T-helper 2 cell (primary cell): ENCODE measurements around the gene TGFBI.

ENCODE experiments used
- DNase-seq, 5 experiments: peaks; one replicate each; pipeline versions ENCODE4 v3.0.0 to v3.0.0-alpha.2; 2012 to 2022
- total RNA-seq, 2 donors: gene quantifications; one replicate each; lab custom pipeline; 2026; lab: John Stamatoyannopoulos, UW

TGFBI gene
- 2.5 to 2.7 reads per million in 2 donors for total RNA-seq

DNA sequence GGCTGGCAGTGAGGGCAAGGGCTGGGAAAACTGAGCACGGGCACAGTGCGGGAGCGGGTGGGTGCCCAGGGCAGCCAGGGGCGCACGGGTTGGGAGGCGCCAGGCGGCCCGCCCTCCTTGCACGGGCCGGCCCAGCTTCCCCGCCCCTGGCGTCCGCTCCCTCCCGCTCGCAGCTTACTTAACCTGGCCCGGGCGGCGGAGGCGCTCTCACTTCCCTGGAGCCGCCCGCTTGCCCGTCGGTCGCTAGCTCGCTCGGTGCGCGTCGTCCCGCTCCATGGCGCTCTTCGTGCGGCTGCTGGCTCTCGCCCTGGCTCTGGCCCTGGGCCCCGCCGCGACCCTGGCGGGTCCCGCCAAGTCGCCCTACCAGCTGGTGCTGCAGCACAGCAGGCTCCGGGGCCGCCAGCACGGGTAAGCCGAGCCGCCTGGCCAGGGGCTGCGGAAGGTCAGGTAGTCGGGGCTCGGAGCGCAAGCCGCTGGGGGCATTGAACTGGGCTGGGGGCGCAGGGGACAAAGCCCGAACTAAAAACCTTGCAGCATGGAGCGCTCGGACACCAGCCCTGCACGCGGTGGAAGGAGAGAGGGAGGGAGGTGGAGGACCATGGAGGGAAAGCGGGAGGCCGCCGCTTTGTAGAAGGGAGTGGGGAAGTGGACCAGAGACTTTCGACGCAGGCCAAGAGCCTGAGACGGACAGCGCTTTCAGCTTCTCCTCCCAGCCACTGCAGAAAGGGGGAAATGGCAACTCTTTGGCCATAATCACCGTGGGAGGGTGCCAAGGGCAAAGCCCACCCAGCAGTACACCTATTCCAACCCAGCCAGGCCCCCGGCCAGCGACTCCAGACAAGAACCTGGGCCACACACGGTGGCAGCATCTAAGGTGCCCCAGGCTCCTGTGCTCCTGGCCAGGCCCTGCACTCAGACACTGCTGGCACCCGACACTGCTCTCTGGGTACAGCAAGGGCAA lies at the start of gene TGFBI:
TSS of gene TGFBI (plus strand) at position 207 of the 961 bp plus-strand sequence. CDS start at position 275, 68 bp downstream.
- DNase-seq: peak in 1 of 5 experiments; percentile 29

DNA sequence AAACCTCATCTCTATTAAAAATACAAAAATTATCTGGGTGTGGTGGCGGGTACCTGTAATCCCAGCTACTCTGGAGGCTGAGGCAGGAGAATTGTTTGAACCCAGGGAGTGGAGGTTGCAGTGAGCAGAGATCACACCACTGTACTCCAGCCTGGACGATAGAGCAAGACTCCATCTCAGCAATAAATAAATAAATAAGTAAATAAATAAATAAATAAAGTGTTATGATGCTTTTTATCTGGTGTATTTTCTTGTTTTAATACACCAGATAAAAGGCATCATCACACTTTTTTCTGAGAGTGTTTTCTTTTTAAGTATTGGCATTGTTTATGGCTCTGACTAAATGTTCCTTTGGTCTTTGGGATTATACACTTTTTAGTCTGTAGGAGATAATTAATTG lies 49.8 kb upstream of the TGFBI start:
- no peak for DNase-seq

- DNase-seq: no peak
Observed at GRCh38 chr5:135979510-135979909, 49.3 kb upstream of the TGFBI start.

GRCh38 chr5:135980620-135981019 lies 48.2 kb upstream of the TGFBI start:
- no peak for DNase-seq

DNA sequence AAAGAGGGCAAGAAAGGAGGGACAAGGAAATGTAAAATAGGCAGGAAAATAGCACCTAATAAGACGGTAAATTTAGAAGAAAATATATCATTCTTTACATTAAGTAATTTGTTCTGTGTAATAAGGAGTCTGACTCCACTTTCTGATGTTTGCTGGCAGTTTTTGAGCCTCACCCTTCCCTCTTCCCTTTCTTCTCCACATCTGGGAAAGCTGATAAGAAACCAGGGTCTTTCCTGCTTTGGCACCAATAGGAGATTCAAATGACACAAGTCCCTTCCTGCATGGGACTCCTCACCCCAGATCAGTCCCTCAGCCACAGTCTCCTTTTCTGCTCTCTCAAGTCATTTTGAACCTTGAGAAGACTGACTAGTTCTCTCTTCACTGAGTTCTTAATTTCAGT lies 42.8 kb upstream of the TGFBI start:
- DNase-seq: no peak

GRCh38 chr5:135986401-135986800 lies 42.4 kb upstream of the TGFBI start:
- no peak for DNase-seq

- no peak for DNase-seq
Observed at GRCh38 chr5:135986891-135987401, 41.8 kb upstream of the TGFBI start.

- DNase-seq: no peak
Observed at GRCh38 chr5:135988546-135988945, 40.2 kb upstream of the TGFBI start.

- DNase-seq: no peak
Observed at GRCh38 chr5:135989686-135990085, 39.1 kb upstream of the TGFBI start.

DNA sequence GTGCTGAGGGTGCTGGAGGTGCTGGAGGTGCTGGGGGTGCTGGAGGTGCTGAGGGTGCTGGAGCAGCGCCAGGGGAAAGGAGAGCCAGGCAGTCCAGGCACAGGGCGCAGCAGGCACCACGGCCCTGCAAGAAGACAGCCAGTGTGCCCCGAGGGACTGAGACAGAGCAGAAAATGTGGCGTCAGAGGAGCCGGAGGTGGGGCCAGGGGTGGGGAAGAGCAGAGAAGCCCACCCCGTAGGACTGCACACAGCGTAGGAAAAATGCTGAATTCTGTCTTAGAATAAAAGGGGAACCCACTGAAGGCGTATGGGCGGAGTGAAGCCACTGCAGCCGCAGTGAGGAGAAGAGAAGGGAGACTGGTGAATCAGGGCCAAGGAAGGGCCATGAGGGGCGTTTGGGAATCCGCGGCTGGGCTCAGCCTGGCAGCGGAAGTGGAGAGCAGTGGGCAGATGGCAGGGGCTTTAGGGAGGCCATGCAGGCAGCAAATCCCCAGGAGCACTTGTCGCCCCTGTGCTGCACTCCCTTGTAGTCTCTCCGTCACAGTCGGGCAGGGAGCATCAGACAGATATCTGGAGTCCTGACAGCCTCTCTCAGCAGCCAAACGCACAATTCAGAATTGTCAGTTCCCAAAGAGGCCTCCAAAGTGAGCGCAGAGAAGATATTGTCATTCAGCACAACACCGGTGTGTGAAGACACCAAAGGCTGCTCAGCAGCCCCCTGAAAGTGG lies 38.1 kb upstream of the TGFBI start:
- no peak for DNase-seq

DNA sequence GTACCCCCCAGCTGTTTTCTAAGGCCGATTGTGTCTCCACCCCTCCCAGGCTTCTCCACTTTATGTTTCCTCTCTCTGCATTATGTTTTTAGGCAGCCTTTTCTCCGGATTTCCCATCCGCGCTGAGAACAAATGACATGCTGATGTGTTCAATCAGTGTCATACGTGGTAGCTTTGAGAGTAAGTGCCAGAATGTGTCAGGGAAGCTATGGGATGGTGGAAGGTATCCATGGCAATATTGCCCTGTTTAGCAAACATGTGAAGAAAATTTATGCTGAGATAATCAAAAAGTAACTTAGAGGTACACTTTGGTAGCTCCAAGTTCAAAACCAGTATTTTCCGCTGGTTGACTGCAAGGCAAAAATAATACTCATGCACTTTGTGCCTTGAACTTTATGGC lies 37.4 kb upstream of the TGFBI start:
- DNase-seq: no peak

DNA sequence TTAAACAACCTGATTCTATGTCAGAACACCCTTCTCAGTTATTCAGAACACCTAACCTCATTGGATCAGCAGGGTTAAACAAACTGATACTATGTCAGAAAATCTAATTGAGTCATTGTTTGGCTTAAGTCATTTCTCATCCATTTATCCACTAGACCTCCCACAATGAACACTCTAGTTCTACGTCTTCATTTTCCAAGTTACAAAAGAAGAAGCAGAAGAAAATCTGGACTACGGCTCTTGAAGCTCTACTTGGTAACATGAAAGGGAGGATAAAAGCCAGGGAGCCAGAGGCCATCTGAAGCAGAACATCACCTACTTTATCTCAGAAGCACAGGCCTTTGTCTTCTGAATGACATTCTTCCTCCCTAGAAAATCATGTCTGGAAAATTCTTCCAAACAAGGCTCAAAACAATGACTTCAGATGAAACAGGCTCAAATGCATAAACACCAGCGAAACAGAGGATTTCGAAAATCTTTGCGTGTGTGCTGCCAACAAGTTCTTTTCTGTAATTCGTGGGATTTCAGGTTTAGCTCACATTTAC lies 35.4 kb upstream of the TGFBI start:
- DNase-seq: no peak

DNA sequence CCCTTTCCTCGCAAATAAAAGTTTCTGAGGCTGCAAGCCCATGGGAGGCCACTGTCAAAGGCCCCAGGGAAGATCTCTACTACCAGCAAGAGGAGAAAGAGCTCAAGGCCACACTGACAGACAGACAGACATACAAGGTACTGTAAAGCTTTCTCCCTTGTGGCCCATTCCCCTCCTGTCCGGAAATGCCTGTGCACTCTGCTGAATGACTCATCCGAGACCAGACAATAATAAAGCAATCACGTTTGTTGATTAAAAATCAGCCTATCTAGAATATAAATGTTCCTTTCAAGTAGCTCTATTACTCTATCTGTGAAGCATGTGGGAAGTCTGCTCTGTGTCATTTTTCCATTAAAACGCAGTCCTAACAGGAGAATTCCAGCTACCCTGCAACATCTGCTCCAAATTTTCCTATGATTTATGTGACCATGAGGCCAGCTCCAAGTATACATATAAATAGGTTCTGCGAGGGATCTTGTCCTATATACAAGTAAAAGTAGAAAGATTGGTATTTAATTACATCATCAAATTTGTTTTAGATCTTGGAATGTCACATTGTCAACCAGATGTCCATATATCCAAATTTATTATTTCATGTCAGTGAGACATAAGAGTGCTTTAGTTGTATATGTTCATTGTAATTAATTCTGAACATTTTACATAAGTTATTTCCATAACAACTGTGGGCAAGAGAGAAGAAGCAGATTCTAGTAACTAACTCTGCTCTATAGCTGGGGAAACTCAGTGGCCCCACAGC lies 34.7 kb upstream of the TGFBI start:
- DNase-seq: no peak

DNA sequence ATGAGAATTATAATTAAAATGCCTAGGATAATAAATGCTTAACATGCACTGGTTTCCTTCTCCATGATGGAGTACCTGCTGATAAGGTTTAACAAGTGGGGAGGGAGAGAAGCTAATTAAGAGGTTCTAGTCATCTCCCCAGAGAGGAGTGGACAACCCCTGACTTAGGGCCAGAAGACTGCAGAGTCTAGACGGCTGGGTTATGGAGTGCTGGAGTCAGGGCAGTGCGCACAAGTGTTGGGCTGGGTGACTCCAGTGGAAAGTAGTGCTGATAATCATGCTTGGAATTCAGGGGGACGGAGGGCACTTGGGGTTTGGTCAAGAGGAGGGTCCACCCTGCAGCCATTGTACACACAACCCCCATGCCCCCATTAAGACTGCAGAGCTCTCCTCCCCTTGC lies 32.8 kb upstream of the TGFBI start:
- no peak for DNase-seq

DNA sequence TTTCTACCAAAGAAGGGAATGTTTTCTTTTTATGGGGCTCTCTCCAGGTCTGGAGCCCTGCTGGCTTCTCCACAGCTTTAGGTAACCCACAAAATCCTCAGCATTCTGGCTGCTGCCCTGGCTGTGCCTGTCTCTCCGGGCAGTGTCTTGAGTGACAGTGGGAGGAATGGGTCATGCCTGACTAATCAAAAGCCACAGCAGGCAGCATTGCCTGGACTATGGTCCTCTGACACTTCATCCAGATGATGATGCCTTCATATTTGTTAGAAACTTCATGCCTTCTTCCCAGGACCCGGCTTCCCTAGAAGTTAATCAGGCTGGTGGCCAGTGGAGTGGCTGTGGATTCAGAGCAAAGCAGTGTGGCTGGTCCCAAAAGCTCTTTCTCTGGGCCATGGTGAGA lies 32.2 kb upstream of the TGFBI start:
- no peak for DNase-seq

DNA sequence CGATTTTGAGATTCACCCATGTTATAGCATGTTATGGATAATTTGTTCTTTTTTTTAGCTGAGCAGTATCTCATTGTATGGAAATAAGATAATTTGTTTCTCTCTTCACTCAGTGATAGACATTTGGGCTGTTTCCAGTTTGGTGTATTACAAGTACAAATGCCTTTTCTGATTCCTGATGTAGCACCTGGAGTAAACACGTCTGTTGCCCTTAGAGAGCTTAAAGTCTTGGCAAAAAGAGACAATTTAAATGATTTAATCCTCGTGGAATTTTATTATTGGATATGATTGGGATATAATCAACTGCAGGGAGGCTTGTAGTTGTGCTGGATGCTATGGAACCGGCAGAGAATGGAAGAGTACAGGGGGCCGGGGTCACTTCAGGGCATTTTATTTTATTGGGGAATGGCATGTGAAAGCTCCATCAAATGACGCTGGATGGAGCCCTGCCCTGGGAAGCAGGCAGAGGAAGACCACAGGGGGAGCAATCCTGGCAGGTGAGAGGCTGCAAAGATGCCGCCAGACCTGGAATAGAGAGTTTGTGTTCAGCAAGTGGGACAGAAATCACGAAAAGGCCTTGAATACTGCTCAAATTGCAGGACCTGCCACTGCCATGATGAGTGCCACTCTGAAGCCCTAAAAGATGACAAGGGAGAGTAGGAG lies 31.0 kb upstream of the TGFBI start:
- DNase-seq: no peak

DNA sequence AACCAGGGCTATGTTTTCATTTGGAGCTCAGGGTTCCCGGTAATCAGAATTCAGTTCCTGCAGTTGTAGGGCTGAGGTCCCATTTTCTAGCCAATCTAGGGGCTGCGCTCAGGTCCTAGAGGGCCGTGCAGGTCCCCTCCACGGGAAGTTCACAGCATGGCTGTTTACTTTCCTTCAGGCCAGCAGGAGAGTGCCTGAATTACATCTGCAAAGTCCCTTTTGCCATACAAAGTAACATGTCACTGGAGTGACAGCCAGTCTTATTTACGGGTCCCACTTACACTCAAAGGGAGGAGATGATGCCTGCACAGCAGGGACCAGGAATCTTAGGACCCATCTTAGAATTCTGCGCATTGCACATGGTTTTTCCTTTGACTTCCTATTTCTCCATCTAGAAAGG lies 29.9 kb upstream of the TGFBI start:
- DNase-seq: no peak

DNA sequence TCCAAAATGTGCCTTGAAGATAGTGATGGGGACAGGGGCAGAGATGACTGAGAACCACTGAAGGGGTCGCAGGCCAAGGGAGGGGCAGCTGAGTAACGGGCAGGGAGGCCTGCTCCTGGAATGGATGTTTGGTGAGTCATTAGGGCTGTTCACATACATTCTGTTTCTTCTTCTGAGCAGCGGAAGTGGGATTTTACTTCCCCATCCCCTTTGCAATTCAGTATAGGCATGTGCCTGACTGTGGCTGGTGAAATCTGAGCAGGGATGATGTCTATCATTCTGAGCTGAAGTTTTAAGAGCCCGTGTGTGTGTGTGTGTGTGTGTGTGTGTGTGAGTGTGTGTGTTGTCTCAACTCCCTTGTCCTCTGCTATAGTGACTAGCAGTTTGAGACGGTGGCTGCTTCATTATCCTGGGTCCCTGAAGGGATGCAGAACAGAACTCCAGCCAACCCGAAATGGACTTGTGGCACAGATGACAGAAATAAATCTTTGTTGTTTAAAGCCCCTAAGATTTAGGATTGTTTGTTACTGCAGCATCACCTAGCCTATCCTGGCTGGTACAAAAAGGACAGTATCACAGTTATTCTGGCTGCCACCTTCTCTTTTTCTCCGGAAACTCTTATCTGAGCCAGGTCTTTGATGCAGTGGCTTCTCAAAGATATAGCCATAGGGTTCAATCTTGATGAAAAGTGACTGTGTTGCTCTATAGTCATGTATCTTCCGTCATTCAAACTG lies 29.2 kb upstream of the TGFBI start:
- no peak for DNase-seq

DNA sequence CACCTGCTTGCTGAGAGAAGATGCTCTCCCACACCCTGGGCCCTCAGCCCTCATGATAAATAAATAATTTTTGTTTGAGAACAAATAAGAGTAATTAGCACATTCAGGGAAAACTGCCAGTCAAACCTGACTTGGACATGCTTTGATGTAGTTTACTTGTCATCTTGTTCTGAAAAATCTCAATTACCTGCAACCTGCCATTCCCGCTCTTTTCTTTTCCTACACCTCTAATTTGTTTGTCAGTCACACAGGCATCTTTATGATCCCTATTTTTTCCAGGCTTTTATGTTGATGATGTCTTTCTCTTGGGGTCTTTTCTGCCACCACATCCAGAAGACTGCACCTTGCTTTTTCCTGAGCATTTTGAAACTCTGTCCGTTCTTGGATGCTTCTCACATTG lies 28.6 kb upstream of the TGFBI start:
- no peak for DNase-seq

DNA sequence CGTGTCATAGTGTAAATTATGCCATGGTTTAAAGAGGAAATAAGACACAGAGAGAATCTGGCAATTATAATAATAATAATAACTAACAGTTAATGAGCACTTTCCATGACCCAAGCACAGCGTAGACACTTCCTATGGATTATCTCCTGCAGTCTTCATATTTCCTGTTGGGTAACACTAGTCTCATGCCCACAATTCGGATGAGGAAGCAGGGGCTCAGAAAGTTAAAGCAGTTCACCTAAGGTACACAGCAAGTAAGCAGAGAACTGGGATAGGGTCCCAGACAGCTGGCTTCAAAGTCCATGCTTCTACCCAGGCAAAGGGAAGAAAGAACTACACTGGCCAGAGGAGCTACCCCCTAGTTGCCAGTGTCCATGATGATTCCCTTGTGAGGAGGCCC lies 27.9 kb upstream of the TGFBI start:
- DNase-seq: no peak

- DNase-seq: no peak
Observed at GRCh38 chr5:136001466-136001981, 27.3 kb upstream of the TGFBI start.
